H1 (cell line): ENCODE measurements around the gene LRRC56. TPM values are rescaled to one million over a fixed set of nuclear protein-coding genes. Genes with fewer than 3 reads are reported as not detected.

Experiments used
- CHD7 ChIP-seq: fragments of 300-600 bp; sonication (generic); IDR thresholded peaks from 2 replicates; pipeline ENCODE4 v1.7.1; 2012; ENCODE audit warnings: low read length, moderate library complexity, mild to moderate bottlenecking, inconsistent platforms; ENCODE audit not compliant: insufficient replicate concordance
- TAF7 ChIP-seq: optimal IDR thresholded peaks from 2 replicates; pipeline ENCODE3; 2011; ENCODE audit warnings: low read depth, mild to moderate bottlenecking, inconsistent platforms, low read length, moderate library complexity, borderline replicate concordance
- polyA plus RNA-seq, 7 experiments: library from polyadenylated mRNA; depleted of rRNA in 3 of 7; stranded (reverse) in 5 of 7; unstranded in 2 of 7; fragments of >200 nt in 5 of 7; fragments of 200-250 nt in 2 of 7; gene quantifications; 1 replicate in 5 of 7; 2 replicates in 1 of 7; 4 replicates in 1 of 7; pipeline versions ENCODE4 v1.2.1 to v1.2.3, GENCODE V29; 2011 to 2013; ENCODE audit warnings: missing spikeins in 2 of 7, mixed read lengths in 2 of 7
- total RNA-seq: library from RNA; stranded (reverse); fragmentation: NEBNext Ultra II Directional; extraction: Animal tissue kit (Norgen Biotek cat#: 25700); gene quantifications from 2 replicates; pipeline ENCODE4 v1.2.1, GENCODE V29; 2021

Gene LRRC56
- total and polyA plus RNA-seq, 2 of the 8 experiments (the other 6 are each of a cell fraction or from before 2014, with no cell fraction given): 0.94 to 1.9 TPM

- TF ChIP-seq CHD7 (no peak), TAF7 (peak; percentile 98)
These were observed 18.7 kb upstream of the LRRC56 start (continued) for GRCh38 chr11:518463-519202.
